Fibroblast of skin of back (primary cell): ENCODE measurements around the gene HOXA1.

Experiments
- DNase-seq: peaks from one replicate; pipeline ENCODE4 v3.0.0-alpha.2; 2013

The HOXA1 gene

GRCh38 chr7:27104341-27105058, 8.7 kb upstream of the HOXA1 start:
- DNase-seq = no peak

GRCh38 chr7:27103489-27104226, 7.9 kb upstream of the HOXA1 start:
- DNase-seq = no peak

GRCh38 chr7:27102581-27103442, 7.0 kb upstream of the HOXA1 start, which contains the start of gene HOXA2:
Gene HOXA2, minus strand, starts transcription at chr7:27102683. Its CDS starts 183 bp downstream, at chr7:27102500.
- no peak for DNase-seq

- DNase-seq = no peak
Observed at GRCh38 chr7:27101957-27102580, 6.3 kb upstream of the HOXA1 start.

GRCh38 chr7:27101171-27101956, 5.6 kb upstream of the HOXA1 start:
- no peak for DNase-seq

GRCh38 chr7:27100694-27101170, 4.9 kb upstream of the HOXA1 start:
- DNase-seq = no peak

GRCh38 chr7:27099453-27100370, 3.9 kb upstream of the HOXA1 start:
- no peak for DNase-seq

GRCh38 chr7:27098578-27099451, 3.0 kb upstream of the HOXA1 start:
- no peak for DNase-seq

GRCh38 chr7:27097686-27098577, 2.1 kb upstream of the HOXA1 start:
- DNase-seq = no peak

- no peak for DNase-seq
Observed at GRCh38 chr7:27096768-27097514, 1.1 kb upstream of the HOXA1 start.

GRCh38 chr7:27095050-27095896, 527 bp downstream of the HOXA1 start:
- no peak for DNase-seq

- no peak for DNase-seq
Observed at GRCh38 chr7:27094304-27095049, 1.3 kb downstream of the HOXA1 start.

GRCh38 chr7:27093184-27093895, 2.5 kb downstream of the HOXA1 start:
- no peak for DNase-seq

GRCh38 chr7:27092819-27093110, 3.0 kb downstream of the HOXA1 start:
- no peak for DNase-seq
